Common myeloid progenitor, CD34-positive (primary cell): ENCODE data around the gene EXOC6B.

Experiments used
- CTCF ChIA-PET: fragments of 350-600 bp; sonication (Branson Sonifier 250); formaldehyde crosslinking; loops from one replicate; lab custom pipeline; 2021; ENCODE audit warnings: antibody characterized with exemption; lab: Charles Lee
- POLR2A ChIA-PET: fragments of 350-600 bp; sonication (Branson Sonifier 250); formaldehyde crosslinking; loops from one replicate; lab custom pipeline; 2021; ENCODE audit warnings: antibody characterized with exemption; lab: Charles Lee
- DNase-seq, 3 donors: peaks; one replicate each; pipeline versions ENCODE4 v3.0.0 to v3.0.0-alpha.2; 2013
- H3K27ac ChIP-seq, 2 experiments: 1 replicate in 1 of 2; 2 replicates in 1 of 2; pipeline ENCODE4 v1.7.0; 2013; ENCODE audit warnings: inconsistent platforms in 2 of 2, low read length in 2 of 2, mild to moderate bottlenecking in 2 of 2, low read depth in 1 of 2, moderate library complexity in 1 of 2; ENCODE audit not compliant: severe bottlenecking in 2 of 2, insufficient read depth in 1 of 2, poor library complexity in 1 of 2
- H3K27me3 ChIP-seq, 5 experiments: replicated peaks in 2 of 5; 1 replicate in 3 of 5; 2 replicates in 2 of 5; pipeline versions ENCODE4 v1.6.1 to v1.7.0; 2013; ENCODE audit warnings: low read length in 4 of 5, mild to moderate bottlenecking in 2 of 5, moderate library complexity in 2 of 5, inconsistent platforms in 1 of 5; ENCODE audit not compliant: insufficient read depth in 5 of 5, control insufficient read depth in 4 of 5
- H3K36me3 ChIP-seq, 4 experiments: 1 replicate in 2 of 4; 2 replicates in 2 of 4; pipeline versions ENCODE4 v1.6.1 to v1.7.0; 2013; ENCODE audit warnings: low read length in 3 of 4, control low read depth in 1 of 4, mild to moderate bottlenecking in 1 of 4; ENCODE audit not compliant: control insufficient read depth in 4 of 4, insufficient read depth in 4 of 4
- H3K4me1 ChIP-seq, 4 experiments: 1 replicate in 3 of 4; 2 replicates in 1 of 4; pipeline versions ENCODE4 v1.6.1 to v1.7.1; 2013; ENCODE audit warnings: low read length in 3 of 4, mild to moderate bottlenecking in 3 of 4, control low read depth in 1 of 4, inconsistent platforms in 1 of 4, moderate library complexity in 1 of 4; ENCODE audit not compliant: control insufficient read depth in 4 of 4, insufficient read depth in 4 of 4; ENCODE audit errors: control extremely low read depth in 1 of 4
- H3K4me3 ChIP-seq, 7 experiments: 1 replicate in 4 of 7; 2 replicates in 3 of 7; pipeline versions ENCODE4 v1.5.1 to v1.7.0; 2013; ENCODE audit warnings: mild to moderate bottlenecking in 7 of 7, low read length in 6 of 7, moderate library complexity in 6 of 7, inconsistent platforms in 2 of 7, low read depth in 2 of 7, control low read depth in 1 of 7; ENCODE audit not compliant: insufficient read depth in 4 of 7, control insufficient read depth in 1 of 7; ENCODE audit errors: extremely low read depth in 1 of 7
- H3K9me3 ChIP-seq, 5 experiments: 1 replicate in 4 of 5; 2 replicates in 1 of 5; pipeline versions ENCODE4 v1.6.1 to v1.7.1; 2013; ENCODE audit warnings: low read length in 4 of 5, mild to moderate bottlenecking in 2 of 5, inconsistent platforms in 1 of 5, low read depth in 1 of 5, moderate library complexity in 1 of 5; ENCODE audit not compliant: control insufficient read depth in 4 of 5, insufficient read depth in 2 of 5; ENCODE audit errors: control extremely low read depth in 1 of 5
- WGBS: methylation state at CpG from one replicate; pipeline ENCODE4 v1.1.5; 2013; ENCODE audit not compliant: insufficient coverage; 5-methylcytosine and 5-hydroxymethylcytosine counted together

Gene EXOC6B

DNA sequence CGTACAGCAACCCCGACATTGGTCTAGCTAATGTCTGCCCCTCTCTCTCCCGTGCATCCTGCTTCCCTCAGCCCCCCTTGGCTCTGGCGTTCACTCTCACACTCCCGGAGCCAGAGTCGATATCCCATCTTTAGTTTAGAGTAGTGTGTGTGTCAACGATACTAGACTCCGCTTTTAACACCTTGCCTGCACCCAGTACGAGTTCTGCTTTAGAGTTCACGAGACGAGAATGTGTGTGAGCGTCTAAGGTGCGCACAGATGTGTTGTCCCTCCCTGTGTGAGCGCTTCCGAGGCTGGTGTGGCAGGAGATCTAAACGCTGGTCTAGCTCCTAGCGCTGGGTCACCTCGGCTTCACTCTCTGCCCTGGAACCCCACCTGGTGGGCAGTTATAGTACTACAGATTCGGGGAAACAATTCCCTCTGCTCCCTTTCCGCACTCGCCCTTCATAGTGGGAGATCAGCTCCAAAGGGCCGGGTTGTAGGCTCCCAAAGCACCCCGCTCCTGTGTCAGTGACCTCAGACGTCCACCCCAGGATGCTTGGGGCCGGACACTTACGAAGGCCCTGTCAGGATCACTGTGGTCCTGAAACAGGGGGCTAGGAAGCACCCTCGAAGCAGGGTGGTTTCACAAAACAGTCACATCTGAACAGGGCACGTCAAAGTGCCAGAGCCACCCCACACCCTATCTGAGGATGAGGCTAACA is 675.5 kb downstream of the EXOC6B start:
- H3K4me3 ChIP-seq: peak overlapping the region in 5 of 7 experiments; percentile 20 to 63 (median 62)
- H3K27ac ChIP-seq: no peak overlapping the region
- no peaks in the 10 kb centered on the region for H3K36me3 ChIP-seq
- WGBS: 3% methylated on average over 21 of the region's 28 CpGs
- H3K4me1 ChIP-seq: peaks cover 0 to 45% (median 29%) of the 10 kb centered on the region in 4 experiments
- ChIA-PET POLR2A (interaction anchor here (0.7 kb wide), 1 partner anchor 115 kb away, joined by 3 read pairs; no protein-coding TSS in a partner anchor), CTCF (interaction anchor here (0.7 to 4.9 kb wide), 19 partner anchors 8 to 612 kb away, joined by 3 to 52 read pairs (median 4); no protein-coding TSS in a partner anchor)
- peak; percentile 60 to 76 (median 75) for DNase-seq
- peaks cover 0 to 5% (median 0%) of the 10 kb centered on the region in 5 experiments for H3K9me3 ChIP-seq
- peaks cover 0 to 83% (median 43%) of the 10 kb centered on the region in 5 experiments for H3K27me3 ChIP-seq

DNA sequence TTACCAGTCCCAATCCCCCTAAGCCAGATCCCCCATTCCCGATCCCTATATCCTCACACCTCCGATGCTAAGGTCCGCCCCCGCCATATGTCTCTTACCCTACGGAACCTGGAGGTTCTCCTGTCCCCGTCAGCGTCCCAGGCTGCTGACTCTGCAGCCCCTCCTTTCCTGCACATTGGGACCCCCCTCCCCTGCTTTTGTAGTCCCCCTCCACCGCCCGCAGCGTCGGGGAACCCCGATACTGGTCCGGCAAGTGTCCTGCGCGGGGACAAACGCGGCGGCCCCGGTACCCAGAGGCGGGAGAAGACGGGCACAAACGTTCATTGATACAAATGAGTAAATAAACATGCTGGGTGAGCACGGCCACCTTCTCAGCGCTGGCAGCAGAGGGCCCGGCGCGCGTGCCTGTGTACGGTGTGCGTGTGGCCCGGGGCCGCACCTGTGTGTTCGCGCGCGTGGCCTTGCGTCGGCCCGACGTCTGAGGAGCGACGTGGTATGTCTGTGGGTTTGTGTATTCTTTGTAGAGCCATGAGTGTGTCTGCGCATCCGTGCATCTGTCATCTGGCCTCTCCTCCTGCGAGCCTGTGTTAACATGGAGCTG is 676.2 kb downstream of the EXOC6B start:
- H3K9me3 ChIP-seq: peaks cover 0 to 5% (median 0%) of the 10 kb centered on the region in 5 experiments
- H3K4me3 ChIP-seq: peak overlapping the region in 5 of 7 experiments; percentile 20 to 63 (median 62)
- no peaks in the 10 kb centered on the region for H3K36me3 ChIP-seq
- WGBS: under 1% methylated on average over 31 of the region's 45 CpGs
- H3K27ac ChIP-seq: no peak overlapping the region
- peaks cover 0 to 52% (median 35%) of the 10 kb centered on the region in 4 experiments for H3K4me1 ChIP-seq
- H3K27me3 ChIP-seq: peaks cover 0 to 89% (median 43%) of the 10 kb centered on the region in 5 experiments
- CTCF ChIA-PET: interaction anchor here (0.7 to 4.9 kb wide), 16 partner anchors 11 to 611 kb away, joined by 3 to 52 read pairs (median 4); no protein-coding TSS in a partner anchor
- POLR2A ChIA-PET: no interaction called here
- DNase-seq: peak in 2 of 3 donors; percentile 35 to 58

DNA sequence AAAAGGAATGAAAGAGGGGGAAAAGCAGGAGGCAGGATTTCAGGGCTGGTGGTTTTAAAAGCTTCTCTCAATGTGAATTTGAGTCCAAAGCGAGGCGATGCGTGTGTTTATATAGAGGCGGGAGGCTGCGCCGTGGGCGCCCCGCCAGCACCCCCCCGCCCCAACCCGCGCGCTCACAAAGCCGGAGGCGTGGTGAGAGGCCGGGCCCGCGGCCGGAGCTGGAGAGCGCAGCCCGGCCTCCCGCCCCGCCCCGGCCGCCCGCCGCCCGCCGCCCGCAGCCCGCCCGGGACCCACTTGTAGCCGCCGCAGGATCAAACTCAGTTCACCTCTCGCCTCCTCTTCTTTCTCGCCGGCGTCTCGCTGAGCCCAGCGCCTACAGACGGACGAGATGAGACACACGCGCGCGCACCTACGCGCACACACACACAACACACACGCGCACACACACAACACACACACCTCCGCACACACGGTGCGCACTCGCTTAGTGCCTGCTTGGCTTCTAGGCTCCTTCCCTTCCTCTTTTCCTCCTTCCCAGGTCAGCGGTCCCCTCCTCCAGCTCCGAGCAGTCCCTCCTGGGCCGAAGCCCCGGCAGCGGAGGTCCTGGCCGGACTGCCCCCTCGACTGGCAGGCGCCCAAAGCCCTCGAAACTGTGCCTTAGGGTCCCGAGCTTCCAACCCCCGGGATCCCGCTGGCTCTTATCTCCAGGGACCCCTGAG is 676.8 kb downstream of the EXOC6B start:
- Histone ChIP-seq H3K27ac (no peak overlapping the region), H3K9me3 (peaks cover 0 to 5% (median 0%) of the 10 kb centered on the region in 5 experiments), H3K36me3 (no peaks in the 10 kb centered on the region), H3K4me1 (peaks cover 0 to 57% (median 39%) of the 10 kb centered on the region in 4 experiments), H3K27me3 (peaks cover 0 to 92% (median 43%) of the 10 kb centered on the region in 5 experiments), H3K4me3 (peak overlapping the region in 5 of 7 experiments; percentile 36 to 67 (median 63))
- POLR2A ChIA-PET: no interaction called here
- CTCF ChIA-PET: interaction anchor here (1.3 to 4.9 kb wide), 5 partner anchors 11 to 602 kb away, joined by 3 to 52 read pairs (median 4); no protein-coding TSS in a partner anchor
- WGBS: 0% methylated on average over 35 of the region's 65 CpGs
- peak in 2 of 3 donors; percentile 51 to 69 for DNase-seq

DNA sequence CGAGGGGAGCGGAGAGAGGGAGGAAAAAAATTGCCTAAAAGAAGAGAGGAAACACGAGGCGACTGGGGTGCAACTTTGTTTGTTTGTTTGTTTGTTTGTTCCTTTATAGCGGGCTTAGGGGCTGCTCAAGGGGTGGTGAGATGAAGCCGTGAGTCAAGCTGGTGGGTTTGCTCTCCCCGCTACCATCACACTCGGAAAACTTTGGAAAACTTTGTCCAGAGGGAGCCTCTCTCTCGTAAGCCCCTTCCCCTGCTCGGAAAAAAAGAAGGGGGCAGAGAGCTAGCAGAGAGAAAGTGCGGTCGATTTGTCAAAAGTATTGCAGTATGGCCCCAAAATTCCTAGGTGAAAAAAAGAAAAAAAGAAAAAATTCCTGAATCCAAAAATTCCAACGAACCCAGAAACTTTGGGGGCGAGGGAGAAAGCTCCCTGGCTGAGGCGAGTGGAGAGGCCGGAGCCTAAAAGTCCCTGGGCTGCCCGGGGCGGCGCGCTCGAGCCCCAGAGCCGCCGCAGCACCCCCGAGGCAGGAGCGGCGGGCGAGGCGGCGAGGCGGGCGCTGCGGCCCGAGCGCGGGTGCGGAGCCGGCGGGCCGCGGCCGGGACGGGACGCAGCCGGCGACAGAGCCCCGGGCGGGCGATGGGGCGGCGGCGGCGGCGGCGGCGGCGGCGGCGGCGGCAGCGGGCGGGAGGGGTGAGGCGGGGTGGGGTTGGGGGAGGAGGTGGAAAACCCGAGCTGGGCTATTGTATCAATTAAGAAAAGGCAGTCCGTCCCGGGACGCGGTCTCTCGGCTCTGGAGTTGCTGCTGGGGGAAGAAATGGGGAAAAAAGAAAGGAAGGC is 677.6 kb downstream of the EXOC6B start:
- Histone ChIP-seq H3K27ac (no peak overlapping the region), H3K4me1 (peaks cover 0 to 65% (median 45%) of the 10 kb centered on the region in 4 experiments), H3K4me3 (peak overlapping the region in 5 of 7 experiments; percentile 36 to 67 (median 56)), H3K9me3 (peaks cover 0 to 5% (median 0%) of the 10 kb centered on the region in 5 experiments), H3K27me3 (peaks cover 0 to 95% (median 44%) of the 10 kb centered on the region in 5 experiments), H3K36me3 (no peaks in the 10 kb centered on the region)
- ChIA-PET POLR2A (no interaction called here), CTCF (interaction anchor here (1.5 to 2.4 kb wide), 2 partner anchors 431 to 601 kb away, joined by 3 to 23 read pairs; no protein-coding TSS in a partner anchor)
- DNase-seq: peak in 2 of 3 donors; percentile 16 to 21
- under 1% methylated on average over 30 of the region's 68 CpGs for WGBS

DNA sequence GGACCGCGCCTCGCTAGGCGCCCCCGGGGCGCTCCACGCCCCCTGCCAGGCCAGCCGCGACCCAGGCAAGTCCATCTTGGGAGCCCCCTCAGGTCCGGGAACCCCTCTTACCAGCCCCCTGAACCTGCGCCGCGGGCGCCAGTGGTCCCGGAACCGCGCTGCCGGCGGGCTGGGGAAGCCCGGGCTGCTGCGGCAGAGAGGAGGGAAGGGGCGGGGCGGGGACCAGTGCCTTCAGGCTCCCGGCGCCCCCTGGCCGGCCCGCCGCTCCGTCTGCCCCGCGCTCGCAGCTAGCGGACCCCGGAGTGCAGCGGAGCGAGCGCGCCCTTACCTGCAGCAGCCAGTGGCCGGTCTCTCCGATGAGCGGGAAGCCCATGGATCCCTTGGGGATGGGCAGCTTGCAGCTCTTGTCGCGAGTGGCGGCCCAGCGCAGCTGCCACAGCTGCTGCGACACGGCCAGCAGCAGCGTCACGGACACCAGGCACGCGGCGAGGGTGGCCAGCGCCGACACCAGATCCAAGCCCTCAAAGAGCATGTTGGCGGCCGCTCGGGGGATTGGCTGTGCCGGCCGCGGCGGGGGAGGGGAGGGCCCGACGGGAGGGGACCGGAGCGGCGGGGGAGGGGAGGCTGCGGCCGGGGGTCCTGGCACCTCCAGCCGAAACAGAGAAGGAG is 678.4 kb downstream of the EXOC6B start, which contains the start of gene CYP26B1:
Gene CYP26B1, minus strand, starts transcription at position 560 of the 669 bp plus-strand sequence. Its CDS starts 28 bp downstream, at position 532.
- peak within 1 kb of the TSS in 5 of 7 experiments; percentile 36 to 67 (median 56) for H3K4me3 ChIP-seq
- peak in 2 of 3 donors; percentile 53 to 64 for DNase-seq
- ChIA-PET POLR2A (no interaction called here), CTCF (interaction anchor here (1.5 kb wide), 1 partner anchor 432 kb away, joined by 3 read pairs; no protein-coding TSS in a partner anchor)
- WGBS: under 1% methylated on average over 35 of the region's 69 CpGs
- peaks cover 0 to 70% (median 46%) of the 10 kb centered on the region in 4 experiments for H3K4me1 ChIP-seq
- peaks cover 0 to 95% (median 41%) of the 10 kb centered on the region in 5 experiments for H3K27me3 ChIP-seq
- H3K27ac ChIP-seq: no peak within 1 kb of the TSS
- H3K9me3 ChIP-seq: peaks cover 0 to 5% (median 0%) of the 10 kb centered on the region in 5 experiments
- no peaks in the 10 kb centered on the region for H3K36me3 ChIP-seq
